ENCODE results near the gene HMX3.

Gene HMX3

DNA sequence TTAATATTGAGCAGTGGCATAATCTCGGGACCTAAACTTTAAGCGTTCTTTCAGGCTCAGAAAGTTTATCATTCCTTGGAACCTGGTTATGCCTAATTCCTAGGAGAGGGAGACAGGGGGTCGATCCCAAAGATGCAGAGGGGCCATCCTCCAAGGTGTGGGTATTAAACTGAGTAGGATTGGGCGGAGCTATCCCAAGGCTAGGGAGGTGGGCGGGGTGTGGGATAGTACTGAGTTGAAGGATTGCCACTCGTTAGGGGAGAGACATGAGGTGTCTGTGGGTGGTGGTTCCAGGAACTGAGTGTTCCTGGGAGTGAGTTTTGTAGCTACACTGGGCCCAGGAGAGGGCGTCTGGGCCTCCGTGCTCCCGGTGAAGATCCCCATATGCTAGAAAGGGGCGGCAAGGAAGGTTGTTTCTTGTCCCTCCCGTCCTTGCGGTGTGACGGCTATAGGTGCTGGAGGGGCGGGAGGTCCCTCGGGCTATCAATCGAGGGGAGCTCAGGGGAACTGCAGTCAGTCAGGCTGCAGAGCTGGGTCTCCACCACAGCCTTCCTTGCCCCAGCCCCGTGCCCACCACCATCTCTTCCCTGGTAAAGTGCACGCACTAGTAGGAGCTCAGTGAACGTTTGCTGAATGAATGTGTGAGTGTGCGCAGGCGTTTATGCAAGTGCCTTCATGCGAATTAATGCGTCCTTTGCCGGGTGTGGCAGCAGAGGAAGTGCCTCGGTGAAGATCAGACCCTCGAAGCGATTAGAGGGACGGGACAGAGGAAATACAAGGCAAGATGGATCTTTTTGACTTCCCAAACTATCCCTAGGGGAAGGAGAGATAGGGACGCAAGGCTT, 9.1 kb downstream of the HMX3 start:
- H3K4me3 ChIP-seq (ENCODE audit: low read length) = peak overlapping the region; percentile 2; the same call in 1 of the 2 replicates
- peaks cover 100% of the 10 kb centered on the region for H3K27me3 ChIP-seq (ENCODE audit: insufficient read depth, low read length)
- H3K4me1 ChIP-seq (ENCODE audit: insufficient read depth, low read length) = peaks cover 6% of the 10 kb centered on the region; the same call in 1 of the 2 replicates
- H3K9me3 ChIP-seq (ENCODE audit: insufficient read depth, low read depth, low read length) = peaks cover 9% of the 10 kb centered on the region; the same call in 1 of the 2 replicates
- no peak overlapping the region for H3K27ac ChIP-seq (ENCODE audit: low read length)
- H3K9ac ChIP-seq (ENCODE audit: low read depth, low read length) = no peak overlapping the region
- H3K36me3 ChIP-seq (ENCODE audit: insufficient read depth, low read depth, low read length) = no peaks in the 10 kb centered on the region

DNA sequence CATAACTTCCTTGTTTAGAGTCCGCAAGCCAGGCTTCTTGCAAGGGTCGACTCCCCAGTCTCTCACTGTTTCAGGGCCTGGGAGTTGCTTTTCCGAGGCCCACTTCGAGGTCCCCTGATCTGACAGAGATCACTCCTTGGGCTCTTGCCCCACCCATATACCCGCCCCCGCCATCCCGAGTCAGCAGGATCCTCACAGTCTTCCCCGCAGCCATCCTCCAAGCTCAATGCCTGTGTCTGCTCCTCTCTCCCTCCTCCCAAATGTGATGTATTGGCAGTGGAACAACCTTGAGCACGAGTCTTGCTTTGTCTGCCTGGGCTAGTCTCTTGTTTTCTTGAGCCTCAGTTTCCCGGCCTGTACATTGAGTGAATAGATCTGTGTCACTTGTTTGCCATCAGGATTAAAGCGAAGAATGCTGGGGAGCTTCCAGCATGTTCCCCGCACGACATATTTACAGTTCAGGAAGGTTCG, 9.8 kb downstream of the HMX3 start:
- Histone ChIP-seq H3K9ac (ENCODE audit: low read depth, low read length) (no peak overlapping the region), H3K4me3 (ENCODE audit: low read length) (peak overlapping the region; percentile 2; the same call in 1 of the 2 replicates), H3K36me3 (ENCODE audit: insufficient read depth, low read depth, low read length) (no peaks in the 10 kb centered on the region), H3K9me3 (ENCODE audit: insufficient read depth, low read depth, low read length) (peaks cover 9% of the 10 kb centered on the region; the same call in 1 of the 2 replicates), H3K27me3 (ENCODE audit: insufficient read depth, low read length) (peaks cover 100% of the 10 kb centered on the region), H3K4me1 (ENCODE audit: insufficient read depth, low read length) (peaks cover 10% of the 10 kb centered on the region; the same call in 1 of the 2 replicates), H3K27ac (ENCODE audit: low read length) (no peak overlapping the region)

DNA sequence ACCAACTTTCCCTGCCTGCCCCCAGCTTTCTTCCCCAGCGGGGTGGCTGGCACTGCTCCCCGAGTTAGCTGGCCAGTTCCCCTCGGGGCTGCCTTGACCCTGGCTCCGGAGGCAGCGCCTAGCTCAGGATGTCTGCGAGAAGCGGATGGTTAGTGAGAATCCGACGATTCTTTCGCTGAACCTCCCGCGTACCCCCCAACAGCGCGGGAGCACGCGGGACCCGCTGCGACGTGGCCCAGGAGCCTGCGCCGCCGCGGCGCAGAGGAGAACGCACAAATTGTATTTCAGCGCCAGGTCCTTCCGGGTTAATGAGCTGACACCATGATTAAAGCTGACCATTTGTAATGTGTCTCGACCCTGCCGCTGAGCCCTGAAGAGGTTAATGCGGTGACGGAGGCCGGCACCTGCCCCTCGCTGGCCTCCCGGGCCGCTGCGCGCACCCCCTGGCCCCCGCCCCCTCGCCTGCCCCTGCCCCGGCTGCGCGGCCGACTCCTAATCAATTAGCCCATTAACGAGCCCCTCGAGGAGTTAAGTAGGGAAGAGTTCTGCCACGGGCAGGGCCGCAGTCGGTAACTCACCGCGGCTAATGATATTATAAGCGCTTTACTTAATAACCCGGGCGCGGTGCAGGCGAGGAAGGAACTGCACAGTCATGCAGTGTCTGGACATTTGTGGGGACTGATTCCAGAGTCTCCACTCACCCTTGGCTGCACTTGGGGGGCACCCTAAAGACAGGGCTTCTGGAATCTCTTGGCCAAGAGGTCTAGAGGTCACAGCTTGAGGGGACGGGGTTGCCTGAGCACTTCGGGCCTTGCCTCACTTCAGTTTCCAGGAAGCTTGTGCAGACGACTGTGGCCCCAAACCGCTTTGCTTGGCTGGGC, 10.5 kb downstream of the HMX3 start:
- no peak overlapping the region for H3K27ac ChIP-seq (ENCODE audit: low read length)
- no peak overlapping the region; the same call in 1 of the 2 replicates for H3K4me3 ChIP-seq (ENCODE audit: low read length)
- H3K9me3 ChIP-seq (ENCODE audit: insufficient read depth, low read depth, low read length) = peaks cover 9% of the 10 kb centered on the region; the same call in 1 of the 2 replicates
- no peaks in the 10 kb centered on the region for H3K36me3 ChIP-seq (ENCODE audit: insufficient read depth, low read depth, low read length)
- peaks cover 100% of the 10 kb centered on the region for H3K27me3 ChIP-seq (ENCODE audit: insufficient read depth, low read length)
- no peak overlapping the region for H3K9ac ChIP-seq (ENCODE audit: low read depth, low read length)
- H3K4me1 ChIP-seq (ENCODE audit: insufficient read depth, low read length) = peaks cover 10% of the 10 kb centered on the region; the same call in 1 of the 2 replicates

DNA sequence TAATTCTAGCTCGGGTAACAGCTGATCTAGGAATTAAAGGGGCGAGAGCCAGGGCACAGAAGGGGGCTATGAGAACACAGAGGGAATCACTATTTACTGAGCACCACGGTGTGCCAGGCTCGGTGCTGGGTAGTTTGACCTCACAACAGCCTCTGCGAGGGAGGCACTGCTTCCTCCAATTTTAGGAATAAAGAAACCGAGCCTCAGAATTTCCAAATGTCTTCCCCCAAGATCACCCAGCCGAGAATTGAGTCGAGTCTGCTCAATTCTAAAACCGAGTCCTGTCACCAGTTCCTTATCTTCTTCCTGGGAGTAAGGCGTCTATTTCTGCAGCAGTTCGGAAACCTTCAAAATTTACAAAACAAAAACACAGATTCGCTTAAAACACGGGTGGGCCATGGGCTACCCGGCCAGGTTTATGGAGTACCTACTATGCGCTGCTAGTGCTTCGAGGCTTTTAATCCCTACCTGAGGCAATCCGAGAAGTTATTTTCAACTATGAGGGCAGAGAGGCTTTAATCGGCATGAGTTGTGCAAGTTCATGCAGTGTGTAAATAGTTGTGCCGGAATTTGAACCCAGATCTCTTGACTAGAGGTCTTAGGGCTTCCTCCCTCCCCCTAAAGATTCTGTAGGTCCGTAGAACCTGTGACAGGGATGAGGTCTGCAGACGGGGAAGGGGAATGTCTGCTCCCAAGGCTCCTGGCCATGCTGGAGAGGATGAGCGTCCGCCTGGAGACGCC, 11.3 kb downstream of the HMX3 start:
- no peak overlapping the region for H3K9ac ChIP-seq (ENCODE audit: low read depth, low read length)
- no peaks in the 10 kb centered on the region for H3K36me3 ChIP-seq (ENCODE audit: insufficient read depth, low read depth, low read length)
- no peak overlapping the region for H3K27ac ChIP-seq (ENCODE audit: low read length)
- H3K27me3 ChIP-seq (ENCODE audit: insufficient read depth, low read length) = peaks cover 100% of the 10 kb centered on the region
- H3K4me3 ChIP-seq (ENCODE audit: low read length) = peak overlapping the region; percentile 62; the same call in 1 of the 2 replicates
- H3K9me3 ChIP-seq (ENCODE audit: insufficient read depth, low read depth, low read length) = peaks cover 4% of the 10 kb centered on the region; the same call in 1 of the 2 replicates
- H3K4me1 ChIP-seq (ENCODE audit: insufficient read depth, low read length) = peaks cover 15% of the 10 kb centered on the region; the same call in 1 of the 2 replicates

DNA sequence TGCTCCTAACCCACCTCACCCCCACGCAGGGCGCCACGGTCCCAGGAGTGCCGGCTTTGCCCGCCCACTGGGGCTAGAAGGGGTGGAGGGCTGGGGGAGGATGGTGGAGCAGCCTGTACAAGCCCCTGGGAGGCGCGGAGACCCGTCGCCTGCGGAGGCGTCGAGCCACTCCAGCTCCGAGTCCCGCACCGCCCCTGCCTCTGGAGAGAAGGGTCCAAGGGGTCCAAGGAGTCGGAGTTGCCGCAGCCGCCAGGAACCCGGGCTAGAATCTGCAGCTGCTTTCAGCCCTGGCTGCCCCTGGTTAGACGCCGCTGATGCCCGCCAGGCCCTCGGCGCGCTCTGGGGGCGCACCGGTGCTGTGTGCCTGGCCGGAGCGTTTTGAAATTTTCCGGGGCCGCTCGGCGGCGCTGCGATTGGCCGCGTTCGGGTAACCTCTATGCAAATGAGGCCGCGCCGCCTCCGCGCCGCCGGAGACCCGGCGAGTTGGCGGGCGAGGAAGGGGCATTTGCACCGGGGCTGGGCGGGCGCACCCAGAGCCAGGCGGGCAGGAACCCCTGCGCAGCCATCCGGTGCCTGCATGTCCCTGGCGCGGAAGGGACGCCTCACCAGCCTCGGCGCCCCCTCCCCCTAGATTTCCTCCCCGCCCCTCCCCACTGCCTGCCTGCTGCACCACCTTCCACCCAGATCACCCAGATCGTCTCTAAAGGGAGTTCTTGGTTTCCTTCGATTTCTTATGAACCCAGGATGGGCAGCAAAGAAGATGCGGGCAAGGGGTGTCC, 12.1 kb downstream of the HMX3 start, which contains the start of gene HMX2:
Gene HMX2 (plus strand): TSS at position 502 of the 779 bp plus-strand sequence. CDS start 243 bp downstream, at position 745.
- no peak within 1 kb of the TSS for H3K27ac ChIP-seq (ENCODE audit: low read length)
- peak within 1 kb of the TSS; percentile 62; the same call in 1 of the 2 replicates for H3K4me3 ChIP-seq (ENCODE audit: low read length)
- H3K36me3 ChIP-seq (ENCODE audit: insufficient read depth, low read depth, low read length) = no peaks in the 10 kb centered on the region
- peaks cover 3% of the 10 kb centered on the region; the same call in 1 of the 2 replicates for H3K9me3 ChIP-seq (ENCODE audit: insufficient read depth, low read depth, low read length)
- H3K9ac ChIP-seq (ENCODE audit: low read depth, low read length) = no peak within 1 kb of the TSS; the same call in 1 of the 2 replicates
- H3K4me1 ChIP-seq (ENCODE audit: insufficient read depth, low read length) = peaks cover 23% of the 10 kb centered on the region; the same call in 1 of the 2 replicates
- peaks cover 100% of the 10 kb centered on the region for H3K27me3 ChIP-seq (ENCODE audit: insufficient read depth, low read length)

DNA sequence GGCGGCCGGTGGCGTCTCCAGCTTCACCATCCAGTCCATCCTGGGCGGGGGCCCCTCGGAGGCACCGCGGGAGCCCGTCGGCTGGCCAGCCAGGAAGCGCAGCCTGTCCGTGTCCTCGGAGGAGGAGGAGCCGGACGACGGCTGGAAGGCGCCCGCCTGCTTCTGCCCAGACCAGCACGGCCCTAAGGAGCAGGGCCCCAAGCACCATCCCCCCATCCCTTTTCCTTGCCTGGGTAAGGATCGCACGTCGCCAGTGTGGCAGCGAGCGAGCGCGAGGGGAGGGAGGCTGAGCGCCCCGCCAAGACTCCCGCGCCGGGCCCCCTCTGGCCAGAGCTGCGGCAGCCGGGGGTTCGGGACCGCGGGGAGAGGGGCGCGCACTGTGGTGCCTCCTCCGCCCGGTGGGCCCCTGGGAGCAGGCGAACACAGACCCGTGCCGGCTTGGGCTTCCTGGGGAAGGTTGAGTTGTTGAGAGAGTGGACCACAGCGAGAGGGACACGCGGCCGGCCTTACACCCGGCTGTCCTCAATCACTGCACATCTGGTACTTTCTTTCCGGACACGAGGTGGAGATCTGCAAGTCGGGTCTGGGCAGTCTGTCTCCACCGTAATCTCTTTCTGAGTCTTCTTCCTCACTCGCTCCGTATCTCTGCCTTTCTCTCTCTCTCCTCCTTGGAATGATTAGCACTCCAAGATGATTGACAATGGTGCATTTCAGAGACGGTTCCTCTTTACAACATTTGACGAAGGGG, 12.8 kb downstream of the HMX3 start:
- Histone ChIP-seq H3K27me3 (ENCODE audit: insufficient read depth, low read length) (peaks cover 100% of the 10 kb centered on the region), H3K9me3 (ENCODE audit: insufficient read depth, low read depth, low read length) (peaks cover 3% of the 10 kb centered on the region; the same call in 1 of the 2 replicates), H3K27ac (ENCODE audit: low read length) (no peak overlapping the region), H3K36me3 (ENCODE audit: insufficient read depth, low read depth, low read length) (no peaks in the 10 kb centered on the region), H3K9ac (ENCODE audit: low read depth, low read length) (no peak overlapping the region; the same call in 1 of the 2 replicates), H3K4me3 (ENCODE audit: low read length) (peak overlapping the region; percentile 62; the same call in 1 of the 2 replicates), H3K4me1 (ENCODE audit: insufficient read depth, low read length) (peaks cover 27% of the 10 kb centered on the region; the same call in 1 of the 2 replicates)

DNA sequence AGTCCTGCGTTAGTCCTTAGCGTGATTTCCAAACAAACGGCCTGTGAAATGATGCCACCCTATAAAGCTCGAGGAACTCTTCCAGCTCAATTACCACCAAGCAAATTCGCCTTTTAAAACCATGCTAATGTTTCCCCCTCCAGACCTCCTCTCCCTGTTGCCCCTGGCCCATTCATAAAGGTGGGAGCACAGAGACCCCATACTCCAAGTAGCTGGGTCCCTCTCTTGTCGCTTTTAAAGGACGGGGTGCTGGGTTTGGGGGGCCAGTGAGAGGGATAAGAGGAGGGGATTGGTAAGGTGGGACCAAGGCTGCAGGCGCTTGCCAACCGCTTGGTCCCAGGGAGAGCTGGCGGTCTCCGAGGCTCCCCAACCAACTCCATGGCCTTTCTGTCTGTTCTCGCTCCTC, 13.4 kb downstream of the HMX3 start:
- no peaks in the 10 kb centered on the region for H3K36me3 ChIP-seq (ENCODE audit: insufficient read depth, low read depth, low read length)
- peak overlapping the region; percentile 31; the same call in 1 of the 2 replicates for H3K9ac ChIP-seq (ENCODE audit: low read depth, low read length)
- peak overlapping the region; percentile 62; the same call in 1 of the 2 replicates for H3K4me3 ChIP-seq (ENCODE audit: low read length)
- H3K9me3 ChIP-seq (ENCODE audit: insufficient read depth, low read depth, low read length) = peaks cover 3% of the 10 kb centered on the region; the same call in 1 of the 2 replicates
- no peak overlapping the region for H3K27ac ChIP-seq (ENCODE audit: low read length)
- H3K4me1 ChIP-seq (ENCODE audit: insufficient read depth, low read length) = peaks cover 30% of the 10 kb centered on the region; the same call in 1 of the 2 replicates
- peaks cover 96% of the 10 kb centered on the region for H3K27me3 ChIP-seq (ENCODE audit: insufficient read depth, low read length)

DNA sequence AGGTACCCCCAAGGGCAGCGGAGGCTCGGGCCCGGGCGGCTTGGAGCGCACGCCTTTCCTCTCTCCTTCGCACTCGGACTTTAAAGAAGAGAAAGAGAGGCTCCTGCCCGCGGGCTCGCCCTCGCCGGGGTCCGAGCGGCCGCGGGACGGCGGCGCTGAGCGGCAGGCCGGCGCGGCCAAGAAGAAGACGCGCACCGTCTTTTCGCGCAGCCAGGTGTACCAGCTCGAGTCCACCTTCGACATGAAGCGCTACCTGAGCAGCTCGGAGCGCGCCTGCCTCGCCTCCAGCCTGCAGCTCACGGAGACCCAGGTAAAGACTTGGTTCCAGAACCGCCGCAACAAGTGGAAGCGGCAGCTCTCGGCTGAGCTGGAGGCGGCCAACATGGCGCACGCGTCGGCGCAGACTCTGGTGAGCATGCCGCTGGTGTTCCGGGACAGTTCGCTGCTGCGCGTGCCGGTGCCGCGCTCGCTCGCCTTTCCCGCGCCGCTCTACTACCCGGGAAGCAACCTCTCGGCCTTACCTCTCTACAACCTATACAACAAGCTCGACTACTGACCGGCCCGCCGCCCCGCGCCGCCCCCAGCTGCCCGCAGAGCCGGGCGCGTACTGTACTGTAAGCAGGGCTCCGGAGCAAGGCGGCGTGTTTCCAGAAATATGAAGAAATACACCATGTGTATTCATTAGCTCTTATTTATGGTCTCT, 13.9 kb downstream of the HMX3 start:
- peak overlapping the region; percentile 62 for H3K4me3 ChIP-seq (ENCODE audit: low read length)

DNA sequence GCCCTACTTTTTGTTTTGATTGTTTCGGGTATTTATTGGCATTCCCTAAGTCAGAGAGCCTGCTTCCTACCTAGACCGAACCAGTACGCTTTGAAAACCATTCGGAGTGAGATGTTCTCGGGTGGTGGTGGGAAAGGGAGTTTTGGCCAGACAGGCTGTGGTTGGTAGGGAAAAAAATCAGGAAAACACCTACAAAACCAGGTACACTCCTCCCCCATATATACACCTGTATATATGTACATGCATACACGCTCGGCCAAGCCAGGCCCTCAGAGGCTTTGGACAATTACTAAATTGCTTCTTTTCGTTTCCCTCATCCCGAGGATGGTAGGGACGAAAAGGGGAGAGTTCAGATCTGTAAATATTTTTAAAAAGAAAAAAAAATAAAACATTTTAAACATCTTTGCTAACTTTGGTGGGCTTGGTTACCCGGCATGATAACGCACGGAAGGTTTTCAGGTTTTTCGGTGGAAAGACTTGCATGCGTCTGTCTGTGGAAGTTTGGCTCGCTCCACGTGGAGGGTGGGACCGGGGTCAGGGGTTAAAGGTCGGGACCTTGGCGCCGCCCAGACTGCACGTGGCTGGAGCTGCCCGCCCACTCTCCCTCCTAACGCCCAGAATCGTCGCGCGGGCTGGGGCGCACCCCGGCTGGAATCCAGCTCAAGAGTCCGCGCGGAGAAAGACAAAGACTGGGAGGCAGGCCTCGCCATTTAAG, 14.7 kb downstream of the HMX3 start:
- Histone ChIP-seq H3K9ac (ENCODE audit: low read depth, low read length) (peak overlapping the region; percentile 75; the same call in 1 of the 2 replicates), H3K36me3 (ENCODE audit: insufficient read depth, low read depth, low read length) (peaks cover 6% of the 10 kb centered on the region; the same call in 1 of the 2 replicates), H3K27ac (ENCODE audit: low read length) (no peak overlapping the region), H3K4me1 (ENCODE audit: insufficient read depth, low read length) (peaks cover 31% of the 10 kb centered on the region), H3K27me3 (ENCODE audit: insufficient read depth, low read length) (peaks cover 84% of the 10 kb centered on the region), H3K9me3 (ENCODE audit: insufficient read depth, low read depth, low read length) (peaks cover 3% of the 10 kb centered on the region; the same call in 1 of the 2 replicates), H3K4me3 (ENCODE audit: low read length) (peak overlapping the region; percentile 62)

More for the DNA sequence above, 13.9 kb downstream of the HMX3 start:
- H3K27me3 ChIP-seq (ENCODE audit: insufficient read depth, low read length) = peaks cover 91% of the 10 kb centered on the region
- H3K4me1 ChIP-seq (ENCODE audit: insufficient read depth, low read length) = peaks cover 30% of the 10 kb centered on the region; the same call in 1 of the 2 replicates
- no peak overlapping the region for H3K27ac ChIP-seq (ENCODE audit: low read length)
- H3K9me3 ChIP-seq (ENCODE audit: insufficient read depth, low read depth, low read length) = peaks cover 3% of the 10 kb centered on the region; the same call in 1 of the 2 replicates
- H3K9ac ChIP-seq (ENCODE audit: low read depth, low read length) = peak overlapping the region; percentile 31; the same call in 1 of the 2 replicates
- H3K36me3 ChIP-seq (ENCODE audit: insufficient read depth, low read depth, low read length) = no peaks in the 10 kb centered on the region
